Endothelial cell of umbilical vein (primary cell): ENCODE measurements around the gene ETV3. TPM values are rescaled to one million over a fixed set of nuclear protein-coding genes. Genes with fewer than 3 reads are reported as not detected.
"Not testable (repeated sequence)": the region's sequence is repeated elsewhere in the genome, so short reads cannot be mapped to it uniquely, and the experiment has no call there.

ENCODE experiments used
- BruUV-seq: library from RNA; stranded (reverse); fragments of 400-500 nt; replicated peaks from 2 replicates; lab custom pipeline; 2021; lab: Mats Ljungman, UMichigan
- CTCF ChIA-PET: fragments of 300-600, 350-600 bp; sonication (Branson Sonifier 250); formaldehyde crosslinking; loops from one replicate; lab custom pipeline; 2021; ENCODE audit warnings: antibody characterized with exemption, inconsistent platforms; lab: Charles Lee
- POLR2A ChIA-PET: fragments of 300-600, 350-600 bp; sonication (Branson Sonifier 250); formaldehyde crosslinking; loops from one replicate; lab custom pipeline; 2021; ENCODE audit warnings: antibody characterized with exemption, inconsistent platforms; lab: Charles Lee
- DNase-seq: peaks from one replicate; pipeline ENCODE4 v3.0.0-alpha.2; 2011; ENCODE audit warnings: low read depth, low spot score
- FAIRE-seq: peaks from 2 replicates; lab custom pipeline; 2011; peaks lifted over from hg19 to GRCh38; lab: Jason Lieb, UNC
- H2AFZ ChIP-seq: 2 replicates; pipeline ENCODE4 v1.6.0; 2012; ENCODE audit warnings: low read depth, low read length, control low read depth, inconsistent platforms
- H3K27ac ChIP-seq: 2 replicates; pipeline ENCODE4 v1.5.1; 2011; ENCODE audit warnings: low read depth, mild to moderate bottlenecking, control low read depth, low read length, moderate library complexity; ENCODE audit not compliant: insufficient read depth
- H3K27me3 ChIP-seq, 2 experiments: 2 replicates each; pipeline versions ENCODE4 v1.6.0 to v1.6.1; 2011; ENCODE audit warnings: low read length in 2 of 2, mixed read lengths in 1 of 2; ENCODE audit not compliant: control insufficient read depth in 2 of 2, insufficient read depth in 2 of 2
- H3K36me3 ChIP-seq, 2 experiments: 2 replicates in 1 of 2; 3 replicates in 1 of 2; pipeline ENCODE4 v1.5.1; 2011; ENCODE audit warnings: low read length in 2 of 2, mild to moderate bottlenecking in 1 of 2, moderate library complexity in 1 of 2; ENCODE audit not compliant: control insufficient read depth in 2 of 2, insufficient read depth in 2 of 2; ENCODE audit errors: extremely low read depth in 1 of 2
- H3K4me1 ChIP-seq: 3 replicates; pipeline ENCODE4 v1.5.1; 2011; ENCODE audit warnings: mild to moderate bottlenecking, low read length; ENCODE audit not compliant: control insufficient read depth, insufficient read depth; ENCODE audit errors: extremely low read depth
- H3K4me2 ChIP-seq: 2 replicates; pipeline ENCODE4 v1.6.1; 2011; ENCODE audit warnings: low read length, control low read depth, mixed read lengths; ENCODE audit not compliant: insufficient read depth
- H3K4me3 ChIP-seq, 3 experiments: fragments of 200-600 bp in 1 of 3; sonication (generic), shearing (Covaris generic) in 1 of 3; replicated peaks in 1 of 3; 2 replicates each; pipeline ENCODE4 v1.5.1; 2011 to 2016; ENCODE audit warnings: control low read depth in 3 of 3, low read length in 3 of 3, mild to moderate bottlenecking in 2 of 3, inconsistent platforms in 1 of 3, low read depth in 1 of 3, moderate library complexity in 1 of 3; ENCODE audit not compliant: insufficient read depth in 1 of 3
- H3K79me2 ChIP-seq: 2 replicates; pipeline ENCODE4 v1.6.0; 2012; ENCODE audit warnings: low read length, inconsistent platforms; ENCODE audit not compliant: control insufficient read depth, insufficient read depth
- H3K9ac ChIP-seq: replicated peaks from 2 replicates; pipeline ENCODE3; 2011; ENCODE audit warnings: low read length, control low read depth; ENCODE audit not compliant: insufficient read depth; ENCODE audit errors: extremely low read depth
- H3K9me1 ChIP-seq: replicated peaks from 3 replicates; pipeline ENCODE4 v1.6.0; 2011; ENCODE audit warnings: mild to moderate bottlenecking, low read length; ENCODE audit not compliant: control insufficient read depth, insufficient read depth; ENCODE audit errors: extremely low read depth
- H3K9me3 ChIP-seq: replicated peaks from 2 replicates; pipeline ENCODE4 v1.5.1; 2012; ENCODE audit warnings: low read length, inconsistent platforms; ENCODE audit not compliant: control insufficient read depth, insufficient read depth
- H4K20me1 ChIP-seq: replicated peaks from 2 replicates; pipeline ENCODE3; 2011; ENCODE audit warnings: mild to moderate bottlenecking, low read length; ENCODE audit not compliant: control insufficient read depth, insufficient read depth; ENCODE audit errors: extremely low read depth
- EZH2 ChIP-seq: IDR thresholded peaks from 2 replicates; pipeline ENCODE4 v1.6.1; 2012; ENCODE audit warnings: borderline replicate concordance, low read depth, mild to moderate bottlenecking, moderate library complexity, low read length, inconsistent platforms; ENCODE audit not compliant: severe bottlenecking
- FOS ChIP-seq: IDR thresholded peaks from 2 replicates; pipeline ENCODE4 v1.6.1; 2011; ENCODE audit warnings: mild to moderate bottlenecking, low read length, moderate library complexity, borderline replicate concordance; ENCODE audit not compliant: insufficient read depth
- GATA2 ChIP-seq: IDR thresholded peaks from 2 replicates; pipeline ENCODE4 v1.7.0; 2011; ENCODE audit warnings: low read depth, mild to moderate bottlenecking, moderate library complexity, mixed read lengths, low read length; ENCODE audit not compliant: insufficient read length, insufficient read depth
- JUN ChIP-seq: IDR thresholded peaks from 2 replicates; pipeline ENCODE4 v1.6.1; 2011; ENCODE audit warnings: borderline replicate concordance, low read depth; ENCODE audit not compliant: insufficient read length, insufficient read depth
- MYC ChIP-seq: IDR thresholded peaks from one replicate; pipeline ENCODE4 v1.6.1; 2011; ENCODE audit warnings: mild to moderate bottlenecking, low read depth, low read length
- POLR2A ChIP-seq: IDR thresholded peaks from 2 replicates; pipeline ENCODE4 v1.6.1; 2012; ENCODE audit warnings: low read depth, mild to moderate bottlenecking, control low read depth, low read length
- POLR2AphosphoS5 ChIP-seq: IDR thresholded peaks from 2 replicates; pipeline ENCODE4 v1.6.1; 2012; ENCODE audit warnings: low read depth, mild to moderate bottlenecking, control low read depth, low read length, moderate library complexity; ENCODE audit not compliant: insufficient read depth
- dilution Hi-C: fragments of 300-500 bp; cut with MboI; formaldehyde crosslinking; loops from one replicate; pipeline ENCODE4 v1.15.0; 2019; ENCODE audit warnings: low sequenced_read_pairs; ENCODE audit not compliant: extremely low pct_ligation_motif_present
- intact Hi-C: fragments of 100-400 bp; cut with micrococcal nuclease; formaldehyde crosslinking; loops from one replicate; pipeline ENCODE4 v1.10.0; 2022
- polyA plus RNA-seq, 4 experiments: library from polyadenylated mRNA; depleted of rRNA in 3 of 4; stranded (reverse) in 3 of 4; unstranded in 1 of 4; fragments of >200 nt; gene quantifications; 2 replicates each; pipeline versions ENCODE4 v1.2.1 to v1.2.3, GENCODE V29; 2011 to 2012; ENCODE audit warnings: missing spikeins in 1 of 4
- total RNA-seq: library from RNA; stranded (reverse); gene quantifications from 2 replicates; pipeline ENCODE4 v1.2.3, GENCODE V29; 2021
- TF ChIP-seq, protein P1 (sequence below): IDR thresholded peaks from 2 replicates; pipeline ENCODE4 v1.6.1; 2011; ENCODE audit not compliant: insufficient read depth, insufficient read length
- TF ChIP-seq, protein P2 (sequence below), 2 donors: IDR thresholded peaks; 1 replicate in 1 of 2; 2 replicates in 1 of 2; pipeline ENCODE4 v1.5.1; 2011; ENCODE audit warnings: low read length in 2 of 2, mild to moderate bottlenecking in 2 of 2, moderate library complexity in 2 of 2, control low read depth in 1 of 2, inconsistent platforms in 1 of 2, low read depth in 1 of 2; ENCODE audit not compliant: insufficient read depth in 1 of 2; ENCODE audit errors: extremely low read depth in 1 of 2

ETV3 gene
- total and polyA plus RNA-seq, 2 donors (not counting 3 experiments of a cell fraction or from before 2014, with no cell fraction given): 6.8 to 22.3 TPM

DNA sequence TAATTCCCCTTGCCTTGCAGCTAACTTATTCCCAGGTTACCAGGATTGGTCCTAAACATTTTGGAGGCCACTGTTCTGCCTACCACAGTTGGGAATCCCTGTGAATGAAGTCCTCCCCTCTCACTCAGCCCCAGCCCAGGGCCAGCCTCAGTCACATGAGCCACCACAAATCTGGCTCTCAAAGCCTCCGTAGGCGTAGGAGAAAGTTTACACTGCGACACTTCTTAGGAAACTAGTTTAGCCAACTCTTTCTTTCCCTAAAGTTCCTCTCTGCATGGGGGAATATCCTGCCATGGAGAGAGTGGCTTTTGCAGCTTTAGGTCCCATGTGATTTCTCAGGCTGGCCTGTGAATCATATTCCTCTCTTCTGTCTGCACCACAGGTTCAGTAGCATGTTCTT, 45.7 kb upstream of the ETV3 start:
- H3K4me2 ChIP-seq: no peak overlapping the region
- CTCF ChIA-PET: interaction anchor here (1.2 kb wide), 1 partner anchor 94 kb away, joined by 4 read pairs; no protein-coding TSS in a partner anchor
- H4K20me1 ChIP-seq: no peaks in the 10 kb centered on the region
- no TSS peak for BruUV-seq
- no peak overlapping the region for H3K4me3 ChIP-seq
- no peaks in the 10 kb centered on the region for H3K79me2 ChIP-seq
- POLR2A ChIA-PET: no interaction called here
- no peak overlapping the region for H3K9ac ChIP-seq
- no peaks in the 10 kb centered on the region for H3K9me1 ChIP-seq
- FAIRE-seq: no peak
- dilution Hi-C loops (no loop called here), intact Hi-C loops (no loop called here)
- no peak overlapping the region for H2AFZ ChIP-seq
- no peaks in the 10 kb centered on the region for H3K4me1 ChIP-seq
- no peak for DNase-seq
- TF ChIP-seq, protein P1, sequence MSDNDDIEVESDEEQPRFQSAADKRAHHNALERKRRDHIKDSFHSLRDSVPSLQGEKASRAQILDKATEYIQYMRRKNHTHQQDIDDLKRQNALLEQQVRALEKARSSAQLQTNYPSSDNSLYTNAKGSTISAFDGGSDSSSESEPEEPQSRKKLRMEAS: no peak
- no peak for TF ChIP-seq POLR2AphosphoS5
- no peak for TF ChIP-seq MYC
- no peak for TF ChIP-seq POLR2A
- TF ChIP-seq JUN: no peak
- TF ChIP-seq GATA2: no peak
- TF ChIP-seq, protein P2, sequence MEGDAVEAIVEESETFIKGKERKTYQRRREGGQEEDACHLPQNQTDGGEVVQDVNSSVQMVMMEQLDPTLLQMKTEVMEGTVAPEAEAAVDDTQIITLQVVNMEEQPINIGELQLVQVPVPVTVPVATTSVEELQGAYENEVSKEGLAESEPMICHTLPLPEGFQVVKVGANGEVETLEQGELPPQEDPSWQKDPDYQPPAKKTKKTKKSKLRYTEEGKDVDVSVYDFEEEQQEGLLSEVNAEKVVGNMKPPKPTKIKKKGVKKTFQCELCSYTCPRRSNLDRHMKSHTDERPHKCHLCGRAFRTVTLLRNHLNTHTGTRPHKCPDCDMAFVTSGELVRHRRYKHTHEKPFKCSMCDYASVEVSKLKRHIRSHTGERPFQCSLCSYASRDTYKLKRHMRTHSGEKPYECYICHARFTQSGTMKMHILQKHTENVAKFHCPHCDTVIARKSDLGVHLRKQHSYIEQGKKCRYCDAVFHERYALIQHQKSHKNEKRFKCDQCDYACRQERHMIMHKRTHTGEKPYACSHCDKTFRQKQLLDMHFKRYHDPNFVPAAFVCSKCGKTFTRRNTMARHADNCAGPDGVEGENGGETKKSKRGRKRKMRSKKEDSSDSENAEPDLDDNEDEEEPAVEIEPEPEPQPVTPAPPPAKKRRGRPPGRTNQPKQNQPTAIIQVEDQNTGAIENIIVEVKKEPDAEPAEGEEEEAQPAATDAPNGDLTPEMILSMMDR (IDR thresholded peaks at IDR 0.05; ENCODE audit: extremely low read depth in 1 of 2, insufficient read depth in 1 of 2, low read depth in 1 of 2, low read length in 2 of 2): no peak
- no peak for TF ChIP-seq EZH2
- no peak for TF ChIP-seq FOS
- H3K27me3 ChIP-seq: peaks cover 14 to 17% of the 10 kb centered on the region in 2 experiments
- H3K9me3 ChIP-seq: no peaks in the 10 kb centered on the region
- H3K36me3 ChIP-seq: no peaks in the 10 kb centered on the region
- H3K27ac ChIP-seq: no peak overlapping the region

DNA sequence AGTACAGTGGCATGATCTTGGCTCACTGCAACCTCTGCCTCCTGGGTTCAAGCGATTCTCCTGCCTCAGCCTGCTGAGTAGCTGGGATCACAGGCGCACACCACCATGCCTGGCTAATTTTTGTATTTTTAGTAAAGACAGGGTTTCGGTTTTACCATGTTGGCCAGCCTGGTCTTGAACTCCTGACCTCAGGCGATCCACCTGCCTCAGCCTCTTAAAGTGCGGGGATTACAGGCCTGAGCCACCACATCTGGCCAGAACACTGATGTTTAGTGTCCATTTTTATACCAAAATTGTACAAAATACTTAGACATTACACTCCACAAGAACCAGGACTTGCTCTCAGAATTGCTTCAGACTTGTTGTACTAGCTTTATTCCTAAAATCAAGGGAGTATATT, 44.2 kb upstream of the ETV3 start:
- CTCF ChIA-PET, intact Hi-C loops, dilution Hi-C loops, H3K4me2 ChIP-seq, H3K4me3 ChIP-seq, H3K4me1 ChIP-seq, BruUV-seq, FAIRE-seq, H3K79me2 ChIP-seq, H3K9me1 ChIP-seq, H3K36me3 ChIP-seq, DNase-seq, POLR2A ChIA-PET, H3K27ac ChIP-seq, H3K9me3 ChIP-seq, H4K20me1 ChIP-seq, H3K9ac ChIP-seq, H2AFZ ChIP-seq: not testable (repeated sequence)
- peaks cover 8 to 15% of the 10 kb centered on the region in 2 experiments for H3K27me3 ChIP-seq
